Activated naive CD4-positive, alpha-beta T cell treated with Interleukin-2 at 50 U/mL for 16 hours (primary cell): ENCODE results near the gene MAST3.
"Not testable (repeated sequence)": the region's sequence is repeated elsewhere in the genome, so short reads cannot be mapped to it uniquely, and the experiment has no call there.

ENCODE experiments used
- DNase-seq: peaks from one replicate; pipeline ENCODE4 v3.0.0-alpha.2; 2020

MAST3 gene

DNA sequence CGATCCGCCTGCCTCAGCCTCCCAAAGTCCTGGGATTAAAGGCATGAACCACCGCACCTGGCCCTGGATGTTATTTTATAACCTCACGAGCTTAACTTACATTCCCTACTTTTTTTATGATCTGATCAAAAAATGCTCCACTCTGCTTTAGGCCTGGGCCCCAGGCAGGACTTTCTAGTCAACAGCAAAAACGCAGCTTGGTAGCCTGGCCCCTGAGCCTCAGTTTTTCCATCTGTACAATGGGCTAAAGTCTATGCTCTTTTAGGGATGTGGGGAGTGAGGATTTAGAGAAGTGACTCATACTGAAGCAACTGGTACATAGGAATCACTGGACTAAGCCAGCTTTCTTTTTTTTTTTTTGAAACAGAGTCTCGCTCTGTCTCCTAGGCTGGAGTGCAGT lies 43.5 kb downstream of the MAST3 start:
- no peak for DNase-seq

- DNase-seq, result no peak
Measured at GRCh38 chr19:18143902-18144301, 46.3 kb downstream of the MAST3 start.

- no peak for DNase-seq
Measured at GRCh38 chr19:18144361-18144760, 46.8 kb downstream of the MAST3 start.

DNA sequence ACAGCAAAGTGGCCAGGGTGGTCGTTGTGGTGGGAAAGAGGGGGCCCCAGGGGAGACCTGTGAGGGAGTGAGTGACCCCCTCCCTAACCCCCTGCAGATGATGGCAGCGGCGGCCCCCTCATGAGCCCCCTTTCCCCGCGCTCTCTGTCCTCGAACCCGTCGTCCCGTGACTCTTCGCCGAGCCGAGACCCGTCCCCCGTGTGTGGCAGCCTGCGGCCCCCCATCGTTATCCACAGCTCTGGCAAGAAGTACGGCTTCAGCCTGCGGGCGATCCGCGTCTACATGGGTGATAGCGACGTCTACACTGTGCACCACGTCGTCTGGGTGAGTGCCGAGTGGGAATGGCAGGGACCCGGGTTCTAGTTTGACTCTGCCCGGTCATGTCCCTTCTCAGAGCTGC lies 47.3 kb downstream of the MAST3 start:
- no peak for DNase-seq

GRCh38 chr19:18145391-18145999 lies 47.9 kb downstream of the MAST3 start:
- no peak for DNase-seq

DNA sequence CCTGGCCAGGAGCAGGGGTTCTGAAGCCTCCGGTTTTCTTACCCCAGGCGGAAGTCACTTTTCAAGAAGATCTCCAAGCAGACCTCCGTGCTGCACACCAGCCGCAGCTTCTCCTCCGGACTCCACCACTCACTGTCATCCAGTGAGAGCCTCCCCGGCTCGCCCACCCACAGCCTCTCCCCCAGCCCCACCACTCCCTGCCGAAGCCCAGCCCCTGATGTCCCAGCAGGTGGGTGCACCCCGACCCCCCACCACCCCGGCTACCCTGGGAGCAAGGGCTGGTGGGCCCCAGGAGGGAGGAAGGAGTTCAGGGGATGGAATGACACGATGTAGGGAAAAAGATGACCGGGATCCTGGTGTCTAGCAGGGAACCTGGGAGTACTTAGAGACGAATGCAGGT lies 49.8 kb downstream of the MAST3 start:
- no peak for DNase-seq

DNA sequence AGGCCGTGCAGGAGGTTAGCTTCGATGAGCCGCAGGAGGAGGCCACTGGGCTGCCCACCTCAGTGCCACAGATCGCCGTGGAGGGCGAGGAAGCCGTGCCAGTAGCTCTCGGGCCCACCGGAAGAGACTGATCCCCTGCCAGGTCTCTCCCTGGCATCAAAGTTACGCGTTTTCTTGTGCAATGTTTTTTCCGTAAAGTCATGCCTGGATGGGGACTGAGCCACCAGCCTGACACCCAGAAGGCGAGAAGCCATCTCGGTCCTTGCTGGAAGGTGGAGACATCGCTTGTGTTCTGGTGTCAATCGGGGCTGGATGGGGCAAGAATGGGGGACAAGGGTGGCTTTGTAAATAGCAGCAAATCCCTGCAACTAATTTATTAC lies 52.0 kb downstream of the MAST3 start:
- DNase-seq, result no peak

DNA sequence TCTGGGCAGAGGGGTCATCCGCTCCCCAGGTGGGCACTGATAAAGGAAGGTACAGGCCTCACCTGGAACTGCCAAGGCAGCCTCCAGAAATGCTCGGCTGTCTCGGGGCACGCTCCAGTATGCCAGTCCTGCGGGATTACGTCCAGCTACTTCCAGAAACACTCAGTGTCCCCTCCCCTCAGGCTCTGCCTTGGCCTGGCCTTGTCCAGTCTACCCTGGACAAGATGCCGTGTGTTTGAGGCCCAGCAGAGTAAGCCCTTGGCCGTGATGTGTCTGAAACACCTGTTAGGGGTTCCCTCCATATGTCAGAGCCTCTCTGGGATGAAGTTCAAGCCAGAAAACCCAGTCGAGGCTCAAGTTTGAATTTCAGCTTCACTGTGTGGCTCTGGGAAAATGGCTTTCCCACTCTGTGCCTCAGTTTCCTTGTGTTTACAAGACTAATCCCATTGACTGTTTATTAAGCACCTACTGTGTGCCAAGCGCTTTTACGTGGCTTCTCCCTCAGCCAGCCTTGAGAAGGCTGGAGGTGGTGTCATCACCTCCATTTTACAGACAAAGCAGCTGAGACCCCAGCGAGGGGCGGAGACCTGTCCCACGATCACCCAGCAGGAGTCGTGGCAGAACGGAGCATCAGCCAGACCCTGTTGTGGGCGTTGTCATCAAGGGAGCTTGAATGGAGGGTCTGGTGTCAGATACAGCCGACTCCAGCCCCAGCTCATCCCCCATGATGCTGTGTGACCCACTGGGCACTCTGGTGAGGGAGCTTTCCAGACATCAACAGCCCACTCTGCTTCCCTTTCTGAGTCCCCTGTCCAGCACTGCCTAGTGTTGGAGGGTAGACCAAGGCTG lies 53.4 kb downstream of the MAST3 start:
- DNase-seq, result no peak

DNA sequence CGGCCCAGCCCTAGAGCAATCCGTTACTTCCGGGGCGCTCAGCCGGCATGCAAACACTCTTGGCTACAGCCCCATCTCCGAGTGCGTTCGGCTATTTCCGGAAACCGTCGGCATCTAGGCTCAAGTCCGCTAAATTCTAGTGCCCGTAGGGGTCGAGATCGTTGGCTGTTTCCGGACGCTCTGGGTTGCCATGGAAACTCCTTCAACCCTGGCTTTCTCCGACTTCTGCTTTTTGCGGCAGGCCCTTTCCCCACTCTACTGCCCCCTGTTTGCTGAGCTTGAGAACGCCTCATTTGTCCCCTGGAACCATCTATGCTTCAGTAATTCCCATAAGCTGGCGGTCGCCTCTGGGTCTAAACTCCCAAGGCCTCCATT lies 54.9 kb downstream of the MAST3 start:
- DNase-seq, result peak; percentile 96

- peak; percentile 99 for DNase-seq
Measured at GRCh38 chr19:18152817-18153555, 55.4 kb downstream of the MAST3 start, which contains the start of gene PIK3R2. TSS of gene PIK3R2 (plus strand) at chr19:18153163. CDS start at chr19:18155880, 2,717 bp downstream.

DNA sequence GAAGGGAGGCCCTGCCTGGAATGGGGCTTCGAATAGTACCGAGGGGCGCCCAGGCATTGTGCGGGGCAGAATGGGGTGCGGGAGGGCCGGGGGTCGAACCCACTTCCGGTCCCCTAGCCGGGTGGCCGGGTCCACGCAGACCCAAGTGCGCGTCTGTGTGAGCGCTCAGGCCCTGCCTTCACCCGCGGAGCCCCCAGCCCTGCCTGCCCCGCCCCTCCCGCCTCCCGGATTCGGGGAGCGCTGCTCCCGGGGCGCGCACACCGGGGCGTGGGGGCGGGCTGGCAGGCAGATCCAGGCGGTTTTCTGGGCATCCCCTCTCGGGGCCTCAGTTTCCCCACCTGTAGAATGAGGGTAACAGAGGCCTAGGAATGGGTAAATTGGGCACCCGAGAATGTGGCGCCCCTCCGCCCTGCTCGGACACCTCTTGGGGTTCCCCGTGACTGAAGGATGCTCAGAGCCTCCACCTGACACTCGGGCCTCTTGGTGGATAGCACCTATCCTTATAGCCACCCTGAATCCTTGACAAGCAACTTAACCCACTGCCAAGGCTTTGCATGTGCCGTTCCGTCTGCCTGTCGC lies 56.1 kb downstream of the MAST3 start:
- peak; percentile 25 for DNase-seq

- DNase-seq, result no peak
Measured at GRCh38 chr19:18155095-18156087, 57.8 kb downstream of the MAST3 start.

GRCh38 chr19:18156268-18156667 lies 58.7 kb downstream of the MAST3 start:
- DNase-seq, result no peak

DNA sequence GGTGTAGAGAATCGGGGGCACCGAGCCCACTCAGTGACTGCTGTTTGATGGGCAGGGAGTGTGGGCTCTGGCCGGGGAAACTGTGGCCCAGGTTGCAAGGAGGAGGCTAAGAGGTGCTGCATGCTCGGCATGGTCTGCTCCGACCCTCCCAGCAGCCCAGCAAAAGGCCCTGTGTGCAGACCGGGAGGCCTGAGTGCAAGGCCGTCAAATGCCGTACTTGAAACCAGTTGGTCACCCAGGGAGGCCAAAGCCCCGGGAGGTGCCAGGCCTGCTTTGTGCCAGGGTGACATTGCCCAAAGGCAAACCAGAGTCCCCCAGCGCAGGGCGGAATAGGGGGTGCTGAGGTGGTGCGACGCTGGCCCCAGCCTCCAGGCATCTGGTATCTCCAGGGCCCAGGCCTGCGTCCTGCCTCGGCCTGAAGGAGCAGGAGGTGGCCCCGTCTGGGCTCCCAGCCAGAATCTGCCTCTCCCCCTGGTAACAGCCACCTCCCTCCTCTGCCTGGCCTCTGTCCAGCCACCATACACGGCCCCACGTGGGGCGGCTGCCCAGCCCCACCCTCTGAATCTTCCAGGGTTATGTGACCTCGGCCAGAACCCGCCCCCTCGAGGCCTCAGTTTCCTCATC lies 59.4 kb downstream of the MAST3 start:
- DNase-seq, result no peak

DNA sequence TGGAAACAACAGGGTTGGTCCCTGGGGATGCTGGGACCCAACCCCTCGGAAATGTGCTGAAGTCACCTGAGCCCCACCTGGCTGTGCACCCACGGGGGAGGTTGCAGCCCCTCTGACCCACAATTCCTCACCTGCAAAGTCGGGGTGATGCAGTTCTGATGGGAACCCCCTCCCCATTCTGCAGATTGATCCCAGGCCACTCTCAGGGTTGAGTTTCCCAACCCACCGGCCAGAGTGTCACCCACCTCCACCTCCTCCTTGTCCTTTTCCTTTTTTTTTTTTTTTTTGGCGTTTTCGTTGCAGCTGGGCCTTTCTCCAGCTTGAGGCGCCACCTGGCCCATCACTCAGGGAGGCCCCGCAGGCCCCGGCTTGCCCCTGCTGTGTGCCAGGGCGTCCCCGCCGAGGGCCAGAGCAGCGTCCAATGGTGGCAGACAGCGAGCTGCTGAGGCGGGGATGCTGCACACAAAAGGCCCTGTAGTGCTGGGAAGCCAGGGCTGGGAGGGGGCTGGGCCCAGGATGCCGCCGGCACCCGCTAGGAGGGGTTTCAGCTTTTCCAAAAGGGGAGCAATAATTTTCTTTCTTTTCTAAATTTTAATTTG lies 60.0 kb downstream of the MAST3 start:
- no peak for DNase-seq

GRCh38 chr19:18158467-18158866 lies 60.9 kb downstream of the MAST3 start:
- DNase-seq, result no peak

- DNase-seq, result not testable (repeated sequence)
Measured at GRCh38 chr19:18159059-18159616, 61.6 kb downstream of the MAST3 start.

- DNase-seq, result no peak
Measured at GRCh38 chr19:18159810-18160209, 62.2 kb downstream of the MAST3 start.

DNA sequence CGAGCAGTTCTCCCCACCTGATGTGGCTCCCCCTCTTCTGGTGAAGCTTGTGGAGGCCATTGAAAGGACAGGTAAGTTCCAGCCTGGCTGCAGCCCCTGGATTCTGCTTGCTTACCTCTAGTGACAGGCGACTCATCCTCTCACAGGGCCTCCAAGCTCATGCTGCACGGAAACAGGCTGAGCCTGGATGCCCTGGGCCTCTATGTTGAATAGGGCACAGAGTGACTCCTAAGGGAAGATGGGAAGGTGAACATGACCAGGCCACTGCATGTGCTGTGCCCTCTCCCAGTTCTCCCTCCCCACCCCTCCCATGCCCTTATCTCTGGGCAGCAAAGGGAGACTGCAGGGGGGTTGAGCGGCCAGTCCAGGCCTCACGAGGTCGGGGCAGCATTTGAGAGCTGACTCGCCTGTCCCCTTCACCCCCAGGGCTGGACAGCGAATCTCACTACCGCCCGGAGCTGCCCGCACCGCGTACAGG lies 63.0 kb downstream of the MAST3 start:
- no peak for DNase-seq

GRCh38 chr19:18160971-18161635 lies 63.5 kb downstream of the MAST3 start:
- DNase-seq, result peak; percentile 79
